ENCODE results near the gene C11orf42. TPM values are rescaled to one million over a fixed set of nuclear protein-coding genes. Genes with fewer than 3 reads are reported as not detected.
A peak's percentile ranks its signal among the peaks of the same experiment; 100 is the strongest.

C11orf42 gene
- total and polyA plus RNA-seq, 8 donors: not detected

- peak; percentile 86 to 93 for DNase-seq
- 21 to 58% (median 28%) methylated on average over 3 of the region's 3 CpGs for WGBS, 5 donors
- no peak overlapping the region for H3K4me3 ChIP-seq
- TF ChIP-seq EP300 (IDR thresholded peaks at IDR 0.05): no peak
- TF ChIP-seq, protein P1, sequence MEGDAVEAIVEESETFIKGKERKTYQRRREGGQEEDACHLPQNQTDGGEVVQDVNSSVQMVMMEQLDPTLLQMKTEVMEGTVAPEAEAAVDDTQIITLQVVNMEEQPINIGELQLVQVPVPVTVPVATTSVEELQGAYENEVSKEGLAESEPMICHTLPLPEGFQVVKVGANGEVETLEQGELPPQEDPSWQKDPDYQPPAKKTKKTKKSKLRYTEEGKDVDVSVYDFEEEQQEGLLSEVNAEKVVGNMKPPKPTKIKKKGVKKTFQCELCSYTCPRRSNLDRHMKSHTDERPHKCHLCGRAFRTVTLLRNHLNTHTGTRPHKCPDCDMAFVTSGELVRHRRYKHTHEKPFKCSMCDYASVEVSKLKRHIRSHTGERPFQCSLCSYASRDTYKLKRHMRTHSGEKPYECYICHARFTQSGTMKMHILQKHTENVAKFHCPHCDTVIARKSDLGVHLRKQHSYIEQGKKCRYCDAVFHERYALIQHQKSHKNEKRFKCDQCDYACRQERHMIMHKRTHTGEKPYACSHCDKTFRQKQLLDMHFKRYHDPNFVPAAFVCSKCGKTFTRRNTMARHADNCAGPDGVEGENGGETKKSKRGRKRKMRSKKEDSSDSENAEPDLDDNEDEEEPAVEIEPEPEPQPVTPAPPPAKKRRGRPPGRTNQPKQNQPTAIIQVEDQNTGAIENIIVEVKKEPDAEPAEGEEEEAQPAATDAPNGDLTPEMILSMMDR (IDR thresholded peaks at IDR 0.05): no peak
- peak in 2 of 3 donors; percentile 33 to 71 for TF ChIP-seq POLR2AphosphoS5 (IDR thresholded peaks at IDR 0.05)
- TF ChIP-seq POLR2A (IDR thresholded peaks at IDR 0.05): no peak
- intact Hi-C loops (cut with DNase I; ENCODE audit: low total_unique reads): no loop called here
- no peaks in the 10 kb centered on the region for H3K9me3 ChIP-seq
- no peaks in the 10 kb centered on the region for H3K36me3 ChIP-seq
- peaks cover 27 to 43% (median 33%) of the 10 kb centered on the region in 4 donors for H3K4me1 ChIP-seq
- H3K27me3 ChIP-seq: no peaks in the 10 kb centered on the region
- peak overlapping the region; percentile 46 to 71 (median 57) for H3K27ac ChIP-seq
Observed at GRCh38 chr11:6249770-6250555, 44.6 kb downstream of the C11orf42 start.

DNA sequence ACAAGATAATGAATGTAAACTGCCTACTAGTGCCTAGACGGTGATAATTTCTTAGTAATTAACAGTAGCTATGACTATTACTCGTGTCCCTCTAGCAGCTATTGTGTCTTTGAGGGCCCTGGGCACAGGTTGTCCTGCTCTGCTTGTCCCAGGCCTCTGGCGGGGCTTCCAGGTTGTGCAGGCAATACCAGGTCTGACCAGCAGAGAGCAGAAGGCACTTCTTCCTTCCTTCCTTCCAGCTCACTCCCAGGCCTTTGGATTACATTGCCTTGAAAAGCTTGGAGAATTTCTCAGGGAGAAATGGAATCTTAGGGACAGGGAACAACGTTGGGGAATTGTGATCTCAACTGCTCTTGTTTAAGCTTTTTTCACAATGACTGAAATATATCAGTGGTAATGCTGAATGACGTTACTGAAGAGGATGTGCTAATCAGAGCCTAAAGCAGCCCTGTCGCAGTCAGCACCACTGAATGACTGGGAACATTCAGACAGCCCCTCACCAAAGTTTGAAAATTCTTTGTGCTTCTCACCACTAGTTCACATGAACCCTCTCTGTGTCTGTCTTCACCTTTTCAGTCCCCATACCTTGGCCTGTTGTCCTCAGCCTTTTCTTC is 45.9 kb downstream of the C11orf42 start:
- Histone ChIP-seq H3K9me3 (no peaks in the 10 kb centered on the region), H3K4me3 (no peak overlapping the region), H3K27ac (peak overlapping the region; percentile 90 to 92 (median 91)), H3K4me1 (peaks cover 27 to 43% (median 33%) of the 10 kb centered on the region in 4 donors), H3K36me3 (no peaks in the 10 kb centered on the region), H3K27me3 (peaks cover 0 to 7% (median 0%) of the 10 kb centered on the region in 3 donors)
- TF ChIP-seq, protein P1 (IDR thresholded peaks at IDR 0.05): peak in 6 of 7 experiments; percentile 90 to 99 (median 92)
- TF ChIP-seq POLR2AphosphoS5 (IDR thresholded peaks at IDR 0.05) (no peak), EP300 (IDR thresholded peaks at IDR 0.05) (no peak), POLR2A (IDR thresholded peaks at IDR 0.05) (no peak)
- intact Hi-C loops (cut with DNase I; ENCODE audit: low total_unique reads): no loop called here
- 35 to 45% (median 38%) methylated on average over 6 of the region's 6 CpGs for WGBS, 5 donors
- peak; percentile 90 to 93 for DNase-seq

- intact Hi-C loops (cut with DNase I; ENCODE audit: low total_unique reads): no loop called here
- WGBS, 5 donors: 28 to 46% (median 35%) methylated on average over 6 of the region's 6 CpGs
- DNase-seq: peak; percentile 86 to 95
Observed at GRCh38 chr11:6251990-6252473, 46.7 kb downstream of the C11orf42 start.

DNA sequence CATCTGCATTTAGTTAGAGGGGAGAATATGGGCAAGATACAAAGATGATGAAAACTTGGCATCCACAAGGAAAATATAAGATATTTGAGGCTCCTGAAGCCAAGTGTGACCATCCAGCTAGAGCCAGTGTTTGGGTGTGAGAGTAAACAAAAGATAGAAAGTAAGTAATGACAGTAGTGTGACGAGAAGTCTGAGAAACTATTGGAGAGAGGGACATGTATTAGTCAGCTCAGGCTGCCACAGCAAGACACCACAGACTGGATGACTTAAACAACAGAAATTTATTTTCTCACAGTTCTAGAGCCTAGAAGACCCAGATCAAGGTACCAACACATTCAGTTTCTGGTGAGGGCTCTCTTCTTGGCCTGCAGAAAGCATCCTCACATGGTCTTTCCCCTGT is 47.8 kb downstream of the C11orf42 start:
- 24 to 55% (median 35%) methylated on average over 1 of the region's 1 CpG for WGBS, 5 donors
- TF ChIP-seq, protein P1 (IDR thresholded peaks at IDR 0.05): no peak
- TF ChIP-seq POLR2A (IDR thresholded peaks at IDR 0.05) (no peak), POLR2AphosphoS5 (IDR thresholded peaks at IDR 0.05) (no peak), EP300 (IDR thresholded peaks at IDR 0.05) (no peak)
- H3K27ac ChIP-seq: peak overlapping the region; percentile 83 to 92 (median 90)

More at GRCh38 chr11:6251990-6252473, 46.7 kb downstream of the C11orf42 start:
- Histone ChIP-seq H3K36me3 (no peaks in the 10 kb centered on the region), H3K4me3 (no peak overlapping the region), H3K9me3 (no peaks in the 10 kb centered on the region), H3K4me1 (peaks cover 27 to 43% (median 33%) of the 10 kb centered on the region in 4 donors), H3K27me3 (peaks cover 0 to 9% (median 0%) of the 10 kb centered on the region in 3 donors), H3K27ac (peak overlapping the region; percentile 90 to 92 (median 91))
- TF ChIP-seq POLR2AphosphoS5 (IDR thresholded peaks at IDR 0.05): peak; percentile 66 to 93 (median 83)
- no peak for TF ChIP-seq POLR2A (IDR thresholded peaks at IDR 0.05)

More for the DNA sequence above, 47.8 kb downstream of the C11orf42 start:
- no peak for DNase-seq
- intact Hi-C loops (cut with DNase I; ENCODE audit: low total_unique reads): no loop called here
- no peak overlapping the region for H3K4me3 ChIP-seq
- H3K4me1 ChIP-seq: peaks cover 27 to 50% (median 37%) of the 10 kb centered on the region in 4 donors
- H3K27me3 ChIP-seq: peaks cover 0 to 19% (median 2%) of the 10 kb centered on the region in 3 donors
- H3K9me3 ChIP-seq: no peaks in the 10 kb centered on the region
- H3K36me3 ChIP-seq: no peaks in the 10 kb centered on the region

Measured in stomach (tissue), 9 donors.